Measurements from ENCODE around the gene PUS3.

DNA sequence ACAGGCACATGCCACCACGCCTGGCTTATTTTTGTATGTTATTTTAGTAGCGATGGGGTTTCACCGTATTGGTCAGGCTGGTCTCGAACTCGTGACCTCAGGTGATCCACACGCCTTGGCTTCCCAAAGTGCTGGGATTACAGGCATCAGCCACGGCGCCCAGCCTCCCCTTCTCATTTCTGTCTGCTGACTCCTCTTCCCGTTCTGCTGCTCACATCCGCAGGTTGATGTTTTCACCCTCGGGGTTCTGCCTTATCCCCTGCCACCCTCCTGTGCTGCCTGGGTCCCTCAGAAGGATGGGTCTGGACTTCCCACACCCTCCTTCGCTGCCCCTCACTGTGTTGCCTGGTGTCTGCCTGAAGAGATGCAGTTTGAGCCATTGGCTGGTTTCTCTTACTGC lies 23.7 kb upstream of the PUS3 start:
- TF ChIP-seq ZBTB43 (CRISPR knock-in tag; IDR thresholded peaks at IDR 0.05): no peak
- no peak for TF ChIP-seq CBFB (CRISPR knock-in tag; IDR thresholded peaks at IDR 0.05; ENCODE audit: low read depth)
- no peak for TF ChIP-seq NR2C2 (CRISPR knock-in tag; IDR thresholded peaks at IDR 0.05)
- TF ChIP-seq ATF2 (CRISPR knock-in tag; IDR thresholded peaks at IDR 0.05; ENCODE audit: borderline replicate concordance, low read depth): no peak
- TF ChIP-seq ZMAT4 (CRISPR knock-in tag; IDR thresholded peaks at IDR 0.05): no peak
- no peak for TF ChIP-seq ZNF396 (CRISPR knock-in tag; IDR thresholded peaks at IDR 0.05; ENCODE audit: borderline replicate concordance)
- no peak for TF ChIP-seq GRHL2 (CRISPR knock-in tag; IDR thresholded peaks at IDR 0.05; ENCODE audit: insufficient replicate concordance, severe bottlenecking)
- TF ChIP-seq, protein P1, sequence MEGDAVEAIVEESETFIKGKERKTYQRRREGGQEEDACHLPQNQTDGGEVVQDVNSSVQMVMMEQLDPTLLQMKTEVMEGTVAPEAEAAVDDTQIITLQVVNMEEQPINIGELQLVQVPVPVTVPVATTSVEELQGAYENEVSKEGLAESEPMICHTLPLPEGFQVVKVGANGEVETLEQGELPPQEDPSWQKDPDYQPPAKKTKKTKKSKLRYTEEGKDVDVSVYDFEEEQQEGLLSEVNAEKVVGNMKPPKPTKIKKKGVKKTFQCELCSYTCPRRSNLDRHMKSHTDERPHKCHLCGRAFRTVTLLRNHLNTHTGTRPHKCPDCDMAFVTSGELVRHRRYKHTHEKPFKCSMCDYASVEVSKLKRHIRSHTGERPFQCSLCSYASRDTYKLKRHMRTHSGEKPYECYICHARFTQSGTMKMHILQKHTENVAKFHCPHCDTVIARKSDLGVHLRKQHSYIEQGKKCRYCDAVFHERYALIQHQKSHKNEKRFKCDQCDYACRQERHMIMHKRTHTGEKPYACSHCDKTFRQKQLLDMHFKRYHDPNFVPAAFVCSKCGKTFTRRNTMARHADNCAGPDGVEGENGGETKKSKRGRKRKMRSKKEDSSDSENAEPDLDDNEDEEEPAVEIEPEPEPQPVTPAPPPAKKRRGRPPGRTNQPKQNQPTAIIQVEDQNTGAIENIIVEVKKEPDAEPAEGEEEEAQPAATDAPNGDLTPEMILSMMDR (IDR thresholded peaks at IDR 0.05): no peak
- TF ChIP-seq PREB (CRISPR knock-in tag; IDR thresholded peaks at IDR 0.05; ENCODE audit: borderline replicate concordance): no peak
- TF ChIP-seq SP1 (CRISPR knock-in tag; conservative IDR thresholded peaks at IDR 0.05): no peak
